ENCODE results near the gene D2HGDH. TPM values are rescaled to one million over a fixed set of nuclear protein-coding genes. Genes with fewer than 3 reads are reported as not detected.

Gene D2HGDH
- total and polyA plus RNA-seq, 10 of the 15 experiments (the other 5 are each of a cell fraction or from before 2014, with no cell fraction given) = 0.52 to 32.1 (median 11.0) TPM

DNA sequence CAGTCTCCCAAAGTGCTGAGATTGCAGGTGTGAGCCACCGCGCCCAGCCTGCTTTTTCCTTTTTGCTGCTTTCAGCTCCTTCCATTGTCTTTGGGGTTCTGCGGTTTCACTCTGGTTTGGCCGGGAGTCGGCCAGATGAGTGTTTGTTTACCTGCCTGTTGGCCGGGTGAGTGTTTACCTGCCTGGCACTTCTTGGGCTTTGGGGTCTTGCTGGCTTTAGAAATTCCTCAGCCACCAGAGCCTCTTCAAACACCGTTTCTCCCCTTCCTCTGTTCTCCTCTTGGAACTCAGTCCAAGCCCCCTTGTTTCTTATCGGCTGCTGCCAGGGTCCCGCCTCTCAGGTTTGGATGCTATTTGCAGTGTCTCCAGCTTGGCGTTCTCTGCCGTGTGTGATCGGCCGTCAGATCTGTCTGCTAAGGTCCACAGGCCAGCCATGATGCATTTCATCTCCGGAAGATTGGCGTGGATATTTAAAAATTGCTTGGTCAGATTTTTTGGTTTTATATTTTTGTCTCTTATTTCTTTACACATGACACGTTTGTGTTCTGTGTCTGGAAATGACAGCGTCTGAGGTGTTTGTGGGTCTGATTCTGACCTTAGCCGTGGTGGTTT lies 28.0 kb downstream of the D2HGDH start (continued):
- TF ChIP-seq SMARCA5 (IDR thresholded peaks at IDR 0.05) (no peak), MTA3 (IDR thresholded peaks at IDR 0.05; ENCODE audit: borderline replicate concordance, low read length) (no peak), HDAC6 (IDR thresholded peaks at IDR 0.05; ENCODE audit: unreplicated experiment) (no peak)

GRCh38 chr2:241762933-241763369 lies 28.5 kb downstream of the D2HGDH start:
- BruUV-seq (replicated peaks) = no TSS peak
- no peak overlapping the region for H2AFZ ChIP-seq (ENCODE audit: control insufficient read depth, low read depth, low read length)
- FAIRE-seq (peak; percentile 72), ATAC-seq (peak; percentile 99), DNase-seq (ENCODE audit: low read depth, low spot score) (peak; percentile 21)
- peaks cover 11% of the 10 kb centered on the region for H3K4me1 ChIP-seq (ENCODE audit: control insufficient read depth, insufficient read depth, low read length)
- CTCF ChIA-PET = interaction anchor here (0.7 to 1.2 kb wide), 3 partner anchors 23 to 701 kb away, joined by 3 to 5 read pairs (median 4); no protein-coding TSS in a partner anchor
- H3K9ac ChIP-seq (ENCODE audit: control insufficient read depth, insufficient read depth, low read length) = no peak overlapping the region; the same call in 1 of the 2 replicates
- no peaks in the 10 kb centered on the region for H4K20me1 ChIP-seq (ENCODE audit: control insufficient read depth, insufficient read depth)
- no peaks in the 10 kb centered on the region for H3K9me3 ChIP-seq (replicated peaks; ENCODE audit: control insufficient read depth, insufficient read depth, low read length)
- no peaks in the 10 kb centered on the region for H3K27me3 ChIP-seq (replicated peaks in 1 of 2; ENCODE audit: control insufficient read depth in 2 of 2, insufficient read depth in 2 of 2, low read length in 1 of 2)
- intact Hi-C loops (cut with micrococcal nuclease; ENCODE audit: unreplicated experiment) = no loop called here
- POLR2A ChIA-PET = interaction anchor here (1.0 to 1.5 kb wide), 2 partner anchors 48 to 82 kb away, joined by 6 to 11 read pairs; no protein-coding TSS in a partner anchor
- no peak overlapping the region for H3K4me2 ChIP-seq (ENCODE audit: control insufficient read depth, insufficient read depth)
- H3K4me3 ChIP-seq = no peak overlapping the region
- SMC1A ChIA-PET (ENCODE audit: uncharacterized antibody, unreplicated experiment) = interaction anchor here (0.9 to 1.6 kb wide), 4 partner anchors 21 to 116 kb away, joined by 5 to 7 read pairs (median 6); no protein-coding TSS in a partner anchor
- WGBS (ENCODE audit: insufficient coverage, insufficient replicate concordance, low lambda C conversion rate, missing lambda C conversion rate) = 70% methylated on average over 13 of the region's 13 CpGs
- H3K27ac ChIP-seq (ENCODE audit: control insufficient read depth, insufficient read depth) = peak overlapping the region; percentile 57
- in situ Hi-C loops (cut with MboI) = no loop called here
- RAD21 ChIA-PET (ENCODE audit: unreplicated experiment) = interaction anchor here (0.7 to 1.5 kb wide), 4 partner anchors 10 to 79 kb away, joined by 3 to 9 read pairs (median 4); partner anchors contain the start of gene ING5
- H3K36me3 ChIP-seq (ENCODE audit: control insufficient read depth in 2 of 2, insufficient read depth in 2 of 2, low read length in 1 of 2) = peaks cover 5 to 13% of the 10 kb centered on the region in 2 experiments; a peak in 3 of 4 replicates
- H3K79me2 ChIP-seq (ENCODE audit: control insufficient read depth, insufficient read depth, low read length) = no peaks in the 10 kb centered on the region
- 0 out of 2 replicates have a peak, but pooled peaks have one; percentile 68 for TF ChIP-seq YY1 (IDR thresholded peaks at IDR 0.05; ENCODE audit: low read depth, low read length)
- no peak for TF ChIP-seq CTCF (IDR thresholded peaks at IDR 0.05 in 2 of 3, conservative IDR thresholded peaks at IDR 0.05 in 1 of 3; ENCODE audit: control insufficient read depth in 2 of 3, extremely low read depth in 1 of 3, insufficient read depth in 1 of 3, low read depth in 3 of 3, low read length in 3 of 3)
- TF ChIP-seq IRF4 (IDR thresholded peaks at IDR 0.05; ENCODE audit: low read depth, low read length) = no peak
- no peak; the same call in 1 of the 2 replicates for TF ChIP-seq CREM (IDR thresholded peaks at IDR 0.05; ENCODE audit: low read depth)
- TF ChIP-seq RUNX3 (IDR thresholded peaks at IDR 0.05; ENCODE audit: low read length) = peak; percentile 80
- no peak for TF ChIP-seq ZBTB40 (IDR thresholded peaks at IDR 0.05; ENCODE audit: borderline replicate concordance)
- TF ChIP-seq KDM1A (IDR thresholded peaks at IDR 0.05; ENCODE audit: borderline replicate concordance) = no peak
- TF ChIP-seq SMAD5 (IDR thresholded peaks at IDR 0.05; ENCODE audit: low read depth) = no peak
- TF ChIP-seq NFYA (IDR thresholded peaks at IDR 0.05; ENCODE audit: borderline replicate concordance, low read depth, low read length) = no peak
- no peak for TF ChIP-seq SMC3 (IDR thresholded peaks at IDR 0.05; ENCODE audit: borderline replicate concordance, low read length)
- 0 out of 4 replicates have a peak, but pooled peaks of 1 of the 2 experiments have one; percentile 13 for TF ChIP-seq SRF (IDR thresholded peaks at IDR 0.05; ENCODE audit: low read depth in 2 of 2, low read length in 2 of 2)
- no peak for TF ChIP-seq CHD4 (IDR thresholded peaks at IDR 0.05)
- peak; percentile 85 for TF ChIP-seq DPF2 (IDR thresholded peaks at IDR 0.05)
- no peak for TF ChIP-seq TCF7 (IDR thresholded peaks at IDR 0.05; ENCODE audit: borderline replicate concordance)
- TF ChIP-seq MTA3 (IDR thresholded peaks at IDR 0.05; ENCODE audit: borderline replicate concordance, low read length) = no peak
- no peak for TF ChIP-seq CBX5 (IDR thresholded peaks at IDR 0.05; ENCODE audit: low read depth)
